NCI-H748 treated with DMSO at 0.1 percent for 48 hours (cell line): Measurements from ENCODE around the gene SEPTIN5.
"Not testable (repeated sequence)": the region's sequence is repeated elsewhere in the genome, so short reads cannot be mapped to it uniquely, and the experiment has no call there.

Source experiments
- DNase-seq: peaks from one replicate; lab custom pipeline; 2025; lab: John Stamatoyannopoulos, UW

Gene SEPTIN5

GRCh38 chr22:19714312-19715187 is at the start of gene SEPTIN5:
TSS of gene SEPTIN5 (plus strand) at chr22:19714503. CDS start at chr22:19714589, 86 bp downstream.
- DNase-seq, result no peak

GRCh38 chr22:19664951-19665783 is 49.1 kb upstream of the SEPTIN5 start:
- no peak for DNase-seq

GRCh38 chr22:19665784-19666672 is 48.3 kb upstream of the SEPTIN5 start:
- DNase-seq, result no peak

- DNase-seq, result no peak
Measured at GRCh38 chr22:19666673-19667593, 47.4 kb upstream of the SEPTIN5 start.

GRCh38 chr22:19667872-19668740 is 46.2 kb upstream of the SEPTIN5 start:
- DNase-seq, result no peak

GRCh38 chr22:19668748-19669147 is 45.6 kb upstream of the SEPTIN5 start:
- DNase-seq, result no peak

GRCh38 chr22:19669570-19669969 is 44.7 kb upstream of the SEPTIN5 start:
- no peak for DNase-seq

- DNase-seq, result no peak
Measured at GRCh38 chr22:19671316-19671715, 43.0 kb upstream of the SEPTIN5 start.

GRCh38 chr22:19672054-19672776 is 42.1 kb upstream of the SEPTIN5 start:
- no peak for DNase-seq

GRCh38 chr22:19673660-19674059 is 40.6 kb upstream of the SEPTIN5 start:
- DNase-seq, result no peak

GRCh38 chr22:19674129-19674928 is 40.0 kb upstream of the SEPTIN5 start:
- no peak for DNase-seq

GRCh38 chr22:19674929-19675253 is 39.4 kb upstream of the SEPTIN5 start:
- no peak for DNase-seq

GRCh38 chr22:19675428-19675827 is 38.9 kb upstream of the SEPTIN5 start:
- DNase-seq, result no peak

GRCh38 chr22:19676437-19676836 is 37.9 kb upstream of the SEPTIN5 start:
- not testable (repeated sequence) for DNase-seq

- no peak for DNase-seq
Measured at GRCh38 chr22:19678949-19679521, 35.3 kb upstream of the SEPTIN5 start.

GRCh38 chr22:19679522-19680101 is 34.7 kb upstream of the SEPTIN5 start:
- DNase-seq, result no peak

- DNase-seq, result no peak
Measured at GRCh38 chr22:19680287-19680881, 33.9 kb upstream of the SEPTIN5 start.
